SH-SY5Y (cell line): ENCODE data around the gene TMEM131.

Experiments used
- GATA2 ChIP-seq: IDR thresholded peaks from 2 replicates; pipeline ENCODE4 v1.6.1; 2011; ENCODE audit warnings: mild to moderate bottlenecking, low read depth, low read length
- GATA3 ChIP-seq: IDR thresholded peaks from 2 replicates; pipeline ENCODE4 v1.6.1; 2011; ENCODE audit warnings: low read depth, mild to moderate bottlenecking, low read length, moderate library complexity

DNA sequence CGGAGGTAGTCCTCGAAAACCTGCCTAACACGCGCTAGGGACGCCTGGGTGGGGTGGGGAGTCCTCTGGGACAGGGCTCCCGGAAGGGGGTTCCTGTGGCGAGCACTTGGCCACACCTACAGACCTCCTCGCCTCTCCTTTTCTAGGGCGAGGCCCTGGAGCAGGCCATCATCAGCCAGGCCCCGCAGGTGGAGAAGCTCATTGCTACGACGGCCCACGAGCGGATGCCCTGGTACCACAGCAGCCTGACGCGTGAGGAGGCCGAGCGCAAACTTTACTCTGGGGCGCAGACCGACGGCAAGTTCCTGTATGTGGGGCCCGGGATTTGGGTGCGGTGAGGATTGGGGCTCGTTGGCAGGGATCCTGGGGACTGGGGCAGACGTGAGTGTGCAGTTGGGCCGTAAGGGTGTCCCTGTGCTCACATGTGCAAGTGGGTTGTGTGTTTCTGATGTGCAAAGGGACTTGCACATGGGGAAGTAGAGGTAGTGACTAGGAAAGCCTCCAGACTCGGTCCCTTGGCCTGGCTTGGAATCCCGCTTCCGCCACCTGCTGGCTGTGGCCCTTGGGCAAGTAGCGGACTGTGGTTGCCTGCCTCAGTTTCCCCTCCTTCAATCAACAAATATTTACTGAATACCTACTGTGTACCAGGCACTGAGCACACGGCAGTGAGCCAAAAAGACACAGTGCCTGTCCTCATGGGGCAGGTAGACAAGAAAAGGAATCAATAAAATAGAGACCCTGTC, 270.6 kb downstream of the TMEM131 start:
- TF ChIP-seq GATA2, result no peak
- no peak for TF ChIP-seq GATA3
